ENCODE results near the gene BRCA2.

BRCA2 gene

GRCh38 chr13:32300406-32300805, 14.9 kb upstream of the BRCA2 start:
- no peak for TF ChIP-seq GATA3 (IDR thresholded peaks at IDR 0.05; ENCODE audit: low read depth, low read length)
- TF ChIP-seq GATA2 (IDR thresholded peaks at IDR 0.05; ENCODE audit: low read depth, low read length) = no peak

- no peak for TF ChIP-seq GATA3 (IDR thresholded peaks at IDR 0.05; ENCODE audit: low read depth, low read length)
- TF ChIP-seq GATA2 (IDR thresholded peaks at IDR 0.05; ENCODE audit: low read depth, low read length) = no peak
Measured at GRCh38 chr13:32300920-32301319, 14.4 kb upstream of the BRCA2 start.

DNA sequence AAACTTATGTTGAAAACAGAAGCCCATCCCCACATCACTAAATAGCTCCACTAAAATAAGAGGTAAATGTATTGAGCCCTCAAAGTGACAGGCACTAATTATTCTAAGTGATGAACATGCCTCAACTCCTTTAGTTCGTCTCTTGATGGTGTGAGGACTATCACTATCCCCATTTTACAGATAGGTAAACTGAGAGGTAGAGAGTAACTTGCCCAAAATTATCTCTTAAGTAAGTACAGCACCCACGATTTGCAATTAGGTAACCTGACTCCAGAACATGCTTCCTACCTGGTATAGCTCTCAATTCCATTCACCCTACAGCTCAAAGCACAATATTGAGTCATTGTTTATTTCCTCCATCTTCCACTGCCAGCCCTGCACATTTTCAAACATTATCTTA, 12.8 kb upstream of the BRCA2 start:
- TF ChIP-seq GATA3 (IDR thresholded peaks at IDR 0.05; ENCODE audit: low read depth, low read length) = no peak
- no peak for TF ChIP-seq GATA2 (IDR thresholded peaks at IDR 0.05; ENCODE audit: low read depth, low read length)

- no peak for TF ChIP-seq GATA2 (IDR thresholded peaks at IDR 0.05; ENCODE audit: low read depth, low read length)
- no peak for TF ChIP-seq GATA3 (IDR thresholded peaks at IDR 0.05; ENCODE audit: low read depth, low read length)
Measured at GRCh38 chr13:32305646-32306045, 9.7 kb upstream of the BRCA2 start.

DNA sequence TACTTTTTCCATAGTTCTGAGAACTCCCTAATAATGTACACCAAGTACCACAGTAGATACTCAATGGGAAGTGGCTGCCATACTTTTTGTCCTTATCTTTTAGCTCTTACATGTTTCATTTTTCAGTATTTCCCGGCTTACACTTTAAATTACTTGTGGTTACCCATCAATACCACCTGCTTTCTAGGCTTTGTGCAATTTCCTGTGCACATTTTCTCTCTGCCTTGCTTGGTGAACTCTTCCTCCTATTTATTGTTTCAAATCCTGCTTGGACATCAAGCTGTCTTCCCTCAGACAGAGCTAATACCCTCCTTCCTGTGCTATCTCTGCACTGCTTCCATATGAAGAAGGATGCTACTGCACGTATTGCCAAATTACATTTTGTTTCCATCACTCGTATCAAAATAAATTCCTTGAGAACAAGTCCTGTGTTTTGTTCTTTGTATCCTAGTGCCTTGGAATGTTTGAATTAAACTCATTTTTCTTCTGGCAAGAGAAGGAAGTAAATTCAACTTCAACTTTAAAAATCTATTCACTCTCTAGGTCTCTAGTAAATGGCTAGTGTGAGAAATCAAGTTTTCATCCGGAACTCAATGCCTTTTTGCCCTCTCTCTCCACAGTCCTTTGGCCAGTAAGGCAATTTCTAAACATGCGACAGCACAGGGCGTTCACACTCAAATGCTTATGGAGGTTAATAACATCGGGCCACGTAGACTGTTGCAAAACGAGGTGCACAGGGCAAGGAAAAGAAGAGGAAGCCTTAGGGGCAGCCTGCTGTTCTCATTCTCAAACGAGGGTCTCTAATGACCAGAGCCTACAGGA, 5.8 kb upstream of the BRCA2 start:
- TF ChIP-seq GATA3 (IDR thresholded peaks at IDR 0.05; ENCODE audit: low read depth, low read length) (no peak), GATA2 (IDR thresholded peaks at IDR 0.05; ENCODE audit: low read depth, low read length) (no peak)

GRCh38 chr13:32310134-32310706, 5.1 kb upstream of the BRCA2 start:
- TF ChIP-seq GATA3 (IDR thresholded peaks at IDR 0.05; ENCODE audit: low read depth, low read length) (no peak), GATA2 (IDR thresholded peaks at IDR 0.05; ENCODE audit: low read depth, low read length) (no peak)

- TF ChIP-seq GATA3 (IDR thresholded peaks at IDR 0.05; ENCODE audit: low read depth, low read length) (no peak), GATA2 (IDR thresholded peaks at IDR 0.05; ENCODE audit: low read depth, low read length) (no peak)
Measured at GRCh38 chr13:32311188-32311897, 4.0 kb upstream of the BRCA2 start.

DNA sequence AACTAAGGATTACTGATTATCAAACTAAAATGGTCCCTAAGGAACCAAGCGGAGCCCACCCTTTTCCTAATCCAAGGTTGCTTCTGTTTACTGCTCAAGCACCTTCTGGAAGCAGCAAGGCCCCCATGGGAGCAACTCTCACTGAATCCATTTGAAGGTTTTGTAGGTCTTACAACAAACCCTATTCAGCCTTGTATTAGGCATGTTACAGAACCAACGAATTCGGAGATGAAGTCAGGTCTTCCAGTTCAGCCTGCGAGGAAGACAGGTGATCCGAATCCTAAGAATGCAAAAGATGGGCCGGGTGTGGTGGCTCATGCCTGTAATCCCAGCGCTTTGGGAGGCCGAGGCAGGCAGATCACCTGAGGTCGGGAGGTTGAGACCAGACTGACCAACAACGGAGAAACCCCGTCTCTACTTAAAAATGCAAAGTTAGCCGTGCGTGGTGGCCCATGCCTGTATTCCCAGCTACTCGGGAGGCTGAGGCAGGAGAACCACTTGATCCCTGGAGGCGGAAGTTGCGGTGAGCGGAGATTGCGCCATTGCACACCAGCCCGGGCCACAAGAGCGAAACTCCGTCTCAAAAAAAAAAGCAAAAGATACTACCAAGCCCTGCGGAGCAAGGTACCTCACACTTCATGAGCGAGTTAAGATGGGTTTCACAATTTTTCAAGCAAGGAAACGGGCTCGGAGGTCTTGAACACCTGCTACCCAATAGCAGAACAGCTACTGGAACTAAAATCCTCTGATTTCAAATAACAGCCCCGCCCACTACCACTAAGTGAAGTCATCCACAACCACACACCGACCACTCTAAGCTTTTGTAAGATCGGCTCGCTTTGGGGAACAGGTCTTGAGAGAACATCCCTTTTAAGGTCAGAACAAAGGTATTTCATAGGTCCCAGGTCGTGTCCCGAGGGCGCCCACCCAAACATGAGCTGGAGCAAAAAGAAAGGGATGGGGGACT, 754 bp upstream of the BRCA2 start:
- TF ChIP-seq GATA2 (IDR thresholded peaks at IDR 0.05; ENCODE audit: low read depth, low read length) (no peak), GATA3 (IDR thresholded peaks at IDR 0.05; ENCODE audit: low read depth, low read length) (no peak)

- TF ChIP-seq GATA3 (IDR thresholded peaks at IDR 0.05; ENCODE audit: low read depth, low read length) = no peak
- no peak for TF ChIP-seq GATA2 (IDR thresholded peaks at IDR 0.05; ENCODE audit: low read depth, low read length)
Measured at GRCh38 chr13:32316028-32316339, 676 bp downstream of the BRCA2 start.

GRCh38 chr13:32316501-32316900, 1.2 kb downstream of the BRCA2 start:
- TF ChIP-seq GATA2 (IDR thresholded peaks at IDR 0.05; ENCODE audit: low read depth, low read length) (no peak), GATA3 (IDR thresholded peaks at IDR 0.05; ENCODE audit: low read depth, low read length) (no peak)

GRCh38 chr13:32317716-32318465, 2.6 kb downstream of the BRCA2 start:
- TF ChIP-seq GATA3 (IDR thresholded peaks at IDR 0.05; ENCODE audit: low read depth, low read length) (no peak), GATA2 (IDR thresholded peaks at IDR 0.05; ENCODE audit: low read depth, low read length) (no peak)

GRCh38 chr13:32320528-32320927, 5.2 kb downstream of the BRCA2 start:
- TF ChIP-seq GATA2 (IDR thresholded peaks at IDR 0.05; ENCODE audit: low read depth, low read length) (no peak), GATA3 (IDR thresholded peaks at IDR 0.05; ENCODE audit: low read depth, low read length) (no peak)

DNA sequence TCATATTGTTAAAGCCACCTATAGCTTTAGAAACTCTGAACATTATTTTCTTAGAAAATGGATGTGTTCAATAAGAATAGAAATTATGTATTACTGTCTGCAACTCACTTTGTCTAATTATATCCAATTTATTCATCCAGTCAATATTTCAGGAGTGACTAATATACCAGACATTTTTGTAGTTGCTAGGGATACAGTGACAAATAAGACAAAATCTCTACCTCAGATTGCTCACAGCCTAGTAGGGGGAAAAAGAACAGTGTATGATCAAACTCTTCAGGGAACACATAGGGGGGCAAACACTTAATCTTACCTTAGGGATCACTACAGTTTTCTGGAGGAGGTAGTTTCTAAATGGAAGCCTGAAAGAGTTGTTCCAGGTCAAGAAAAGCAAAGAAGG, 8.6 kb downstream of the BRCA2 start:
- TF ChIP-seq GATA3 (IDR thresholded peaks at IDR 0.05; ENCODE audit: low read depth, low read length) (no peak), GATA2 (IDR thresholded peaks at IDR 0.05; ENCODE audit: low read depth, low read length) (no peak)

All from SH-SY5Y (cell line).